Measurements from ENCODE around the gene CACNB1.

GRCh38 chr17:39225308-39225958 is 28.0 kb upstream of the CACNB1 start, which contains the start of gene STAC2:
- no peak for TF ChIP-seq CTCF (IDR thresholded peaks at IDR 0.05)
- no peak for TF ChIP-seq EP300 (IDR thresholded peaks at IDR 0.05)

Measured in gastroesophageal sphincter (tissue), 3 donors.